Measurements from ENCODE around the gene FSTL5. TPM values are rescaled to one million over a fixed set of nuclear protein-coding genes. Genes with fewer than 3 reads are reported as not detected.

Gene FSTL5
- total and polyA plus RNA-seq, 2 experiments from 2014 or later = 0.06 to 0.49 TPM

- no peaks in the 10 kb centered on the region for H4K20me1 ChIP-seq (replicated peaks; ENCODE audit: insufficient read depth)
- no peak overlapping the region for H3K27ac ChIP-seq (ENCODE audit: low read depth)
- H3K9me2 ChIP-seq (ENCODE audit: insufficient read depth) = no peaks in the 10 kb centered on the region
- no peak for ATAC-seq
- no peak overlapping the region for H2AFZ ChIP-seq
- H3F3A ChIP-seq (replicated peaks; ENCODE audit: low read depth) = no peaks in the 10 kb centered on the region
- H3K27me3 Mint-ChIP-seq (ENCODE audit: insufficient read depth, low read depth, poor library complexity) = peaks cover 1% of the 10 kb centered on the region
- no peak overlapping the region for H3K4me3 Mint-ChIP-seq
- H3K27ac Mint-ChIP-seq = no peak overlapping the region
- H3K9me3 Mint-ChIP-seq = no peaks in the 10 kb centered on the region
- H3K79me2 ChIP-seq (replicated peaks; ENCODE audit: insufficient read depth) = no peaks in the 10 kb centered on the region
- no peaks in the 10 kb centered on the region for H3K36me3 ChIP-seq (ENCODE audit: insufficient read depth)
- H3K4me1 ChIP-seq (ENCODE audit: insufficient read depth) = no peaks in the 10 kb centered on the region
- H3K4me2 ChIP-seq = no peak overlapping the region
- no peaks in the 10 kb centered on the region for H3K36me3 Mint-ChIP-seq (ENCODE audit: low read depth)
- TF ChIP-seq ZNF114 (CRISPR knock-in tag; IDR thresholded peaks at IDR 0.05) (no peak), EZH2phosphoT487 (IDR thresholded peaks at IDR 0.05; ENCODE audit: unreplicated experiment) (no peak), NANOG (IDR thresholded peaks at IDR 0.05; ENCODE audit: borderline replicate concordance) (no peak), STAT1 (IDR thresholded peaks at IDR 0.05; ENCODE audit: unreplicated experiment) (no peak), REST (IDR thresholded peaks at IDR 0.05; ENCODE audit: unreplicated experiment) (no peak)
- peak; percentile 23 for DNase-seq (ENCODE audit: low spot score)
- no peak overlapping the region for H3K4me3 ChIP-seq
- H3K27me3 ChIP-seq (ENCODE audit: insufficient read depth) = no peaks in the 10 kb centered on the region
- H3K4me1 Mint-ChIP-seq = no peaks in the 10 kb centered on the region; the same call in 1 of the 3 replicates
Measured at GRCh38 chr4:161696944-161697343, 466.9 kb downstream of the FSTL5 start.

- Mint-ChIP-seq H3K36me3 (ENCODE audit: low read depth) (no peaks in the 10 kb centered on the region), H3K4me3 (no peak overlapping the region), H3K9me3 (no peaks in the 10 kb centered on the region), H3K27me3 (ENCODE audit: insufficient read depth, low read depth, poor library complexity) (no peaks in the 10 kb centered on the region), H3K27ac (no peak overlapping the region), H3K4me1 (no peaks in the 10 kb centered on the region)
- H3K4me2 ChIP-seq = no peak overlapping the region
- H3K4me1 ChIP-seq (ENCODE audit: insufficient read depth) = no peaks in the 10 kb centered on the region
- H3K36me3 ChIP-seq (ENCODE audit: insufficient read depth) = no peaks in the 10 kb centered on the region
- no peak overlapping the region for H3K4me3 ChIP-seq
- H3F3A ChIP-seq (replicated peaks; ENCODE audit: low read depth) = no peaks in the 10 kb centered on the region
- no peaks in the 10 kb centered on the region for H4K20me1 ChIP-seq (replicated peaks; ENCODE audit: insufficient read depth)
- H3K27ac ChIP-seq (ENCODE audit: low read depth) = no peak overlapping the region
- H3K79me2 ChIP-seq (replicated peaks; ENCODE audit: insufficient read depth) = no peaks in the 10 kb centered on the region
- no peaks in the 10 kb centered on the region for H3K27me3 ChIP-seq (ENCODE audit: insufficient read depth)
- H3K9me2 ChIP-seq (ENCODE audit: insufficient read depth) = no peaks in the 10 kb centered on the region
- TF ChIP-seq ZNF462 (CRISPR knock-in tag; IDR thresholded peaks at IDR 0.05) (no peak), REST (IDR thresholded peaks at IDR 0.05; ENCODE audit: unreplicated experiment) (no peak), EZH2 (IDR thresholded peaks at IDR 0.05; ENCODE audit: low read depth, unreplicated experiment) (no peak)
- no peak for DNase-seq (ENCODE audit: low spot score)
- no peak overlapping the region for H2AFZ ChIP-seq
- no peak for ATAC-seq
Measured at GRCh38 chr4:161680146-161680545, 483.7 kb downstream of the FSTL5 start.
